GM19324 (cell line): ENCODE data around the gene RBM11.
"Not testable (repeated sequence)": the region's sequence is repeated elsewhere in the genome, so short reads cannot be mapped to it uniquely, and the experiment has no call there.

Experiments used
- ATAC-seq: cut with Tn5 transposase; IDR thresholded peaks from one replicate; pipeline ENCODE4 v1.9.1; 2021; ENCODE audit warnings: mild to moderate bottlenecking, moderate library complexity; ENCODE audit not compliant: unreplicated experiment, low FRiP score

The RBM11 gene

GRCh38 chr21:14215971-14216641 lies at the start of gene RBM11:
Gene RBM11, plus strand, starts transcription at chr21:14216157. Its CDS starts 30 bp downstream, at chr21:14216187.
- peak; percentile 91 for ATAC-seq

GRCh38 chr21:14166463-14167223 lies 49.3 kb upstream of the RBM11 start:
- not testable (repeated sequence) for ATAC-seq

GRCh38 chr21:14206222-14206621 lies 9.7 kb upstream of the RBM11 start:
- ATAC-seq, result no peak

- ATAC-seq, result no peak
Measured at GRCh38 chr21:14210738-14211137, 5.2 kb upstream of the RBM11 start, which contains the start of gene LIPI. Gene LIPI, minus strand, starts transcription at chr21:14210955. Its CDS starts 110 bp downstream, at chr21:14210845.

- no peak for ATAC-seq
Measured at GRCh38 chr21:14213164-14213563, 2.8 kb upstream of the RBM11 start.

GRCh38 chr21:14223365-14223764 lies 7.4 kb downstream of the RBM11 start:
- ATAC-seq, result no peak

- no peak for ATAC-seq
Measured at GRCh38 chr21:14229399-14229798, 13.4 kb downstream of the RBM11 start.

- ATAC-seq, result no peak
Measured at GRCh38 chr21:14235101-14235500, 19.1 kb downstream of the RBM11 start.

GRCh38 chr21:14236180-14236579 lies 20.2 kb downstream of the RBM11 start:
- ATAC-seq, result no peak

- ATAC-seq, result no peak
Measured at GRCh38 chr21:14239281-14239680, 23.3 kb downstream of the RBM11 start.

GRCh38 chr21:14241297-14241696 lies 25.3 kb downstream of the RBM11 start:
- ATAC-seq, result no peak

GRCh38 chr21:14243461-14243860 lies 27.5 kb downstream of the RBM11 start:
- ATAC-seq, result no peak

GRCh38 chr21:14243874-14244273 lies 27.9 kb downstream of the RBM11 start:
- ATAC-seq, result no peak

- no peak for ATAC-seq
Measured at GRCh38 chr21:14244911-14245310, 29.0 kb downstream of the RBM11 start.

- no peak for ATAC-seq
Measured at GRCh38 chr21:14245711-14246110, 29.8 kb downstream of the RBM11 start.

- ATAC-seq, result no peak
Measured at GRCh38 chr21:14251336-14251735, 35.4 kb downstream of the RBM11 start.

- ATAC-seq, result peak; percentile 61
Measured at GRCh38 chr21:14259747-14260146, 43.8 kb downstream of the RBM11 start.

- no peak for ATAC-seq
Measured at GRCh38 chr21:14260174-14260764, 44.3 kb downstream of the RBM11 start.

- ATAC-seq, result no peak
Measured at GRCh38 chr21:14262039-14262438, 46.1 kb downstream of the RBM11 start.

- ATAC-seq, result no peak
Measured at GRCh38 chr21:14263879-14264278, 47.9 kb downstream of the RBM11 start.

- ATAC-seq, result no peak
Measured at GRCh38 chr21:14265023-14265422, 49.1 kb downstream of the RBM11 start.
